K562 treated with DMSO at 1 percent for 24 hours (cell line): Measurements from ENCODE around the gene CTNNB1. TPM values are rescaled to one million over a fixed set of nuclear protein-coding genes. Genes with fewer than 3 reads are reported as not detected.

Experiments
- total RNA-seq: library from RNA; unstranded; fragments of 300-600 nt; gene quantifications from 2 replicates; pipeline ENCODE4 v1.2.3, GENCODE V29; 2022; ENCODE audit warnings: low read depth; ENCODE audit not compliant: insufficient read depth

The CTNNB1 gene
- total RNA-seq: 131 and 150 TPM in 2 replicates

GRCh38 chr3:41198950-41199865 lies at the start of gene CTNNB1:
Gene CTNNB1, plus strand, starts transcription at chr3:41199505. Its CDS starts 24,564 bp downstream, at chr3:41224069.

